ENCODE measurements around the gene LMX1B.
"Not testable (repeated sequence)": the region's sequence is repeated elsewhere in the genome, so short reads cannot be mapped to it uniquely, and the experiment has no call there.

Gene LMX1B

GRCh38 chr9:126700903-126701812, 87.4 kb downstream of the LMX1B start:
- FAIRE-seq: no peak

- no peak for FAIRE-seq
Measured at GRCh38 chr9:126701813-126702140, 88.0 kb downstream of the LMX1B start.

GRCh38 chr9:126702151-126703001, 88.6 kb downstream of the LMX1B start:
- no peak for FAIRE-seq

GRCh38 chr9:126703002-126703865, 89.5 kb downstream of the LMX1B start:
- FAIRE-seq: peak; percentile 98

- no peak for FAIRE-seq
Measured at GRCh38 chr9:126703866-126704156, 90.1 kb downstream of the LMX1B start.

- peak; percentile 89 for FAIRE-seq
Measured at GRCh38 chr9:126704157-126704891, 90.6 kb downstream of the LMX1B start.

GRCh38 chr9:126704892-126705766, 91.4 kb downstream of the LMX1B start:
- peak; percentile 23 for FAIRE-seq

GRCh38 chr9:126705767-126706697, 92.3 kb downstream of the LMX1B start:
- peak; percentile 13 for FAIRE-seq

- no peak for FAIRE-seq
Measured at GRCh38 chr9:126706698-126707053, 92.9 kb downstream of the LMX1B start.

GRCh38 chr9:126707083-126707482, 93.4 kb downstream of the LMX1B start:
- no peak for FAIRE-seq

- FAIRE-seq: not testable (repeated sequence)
Measured at GRCh38 chr9:126707712-126708111, 94.0 kb downstream of the LMX1B start.

GRCh38 chr9:126708178-126708577, 94.5 kb downstream of the LMX1B start:
- FAIRE-seq: no peak

- no peak for FAIRE-seq
Measured at GRCh38 chr9:126709241-126709640, 95.5 kb downstream of the LMX1B start.

- no peak for FAIRE-seq
Measured at GRCh38 chr9:126715382-126715781, 101.7 kb downstream of the LMX1B start.

- not testable (repeated sequence) for FAIRE-seq
Measured at GRCh38 chr9:126717441-126717840, 103.7 kb downstream of the LMX1B start.

GRCh38 chr9:126719618-126720031, 105.9 kb downstream of the LMX1B start:
- FAIRE-seq: no peak

GRCh38 chr9:126720036-126720435, 106.3 kb downstream of the LMX1B start:
- no peak for FAIRE-seq

GRCh38 chr9:126720661-126721563, 107.2 kb downstream of the LMX1B start:
- no peak for FAIRE-seq

GRCh38 chr9:126721564-126721981, 107.8 kb downstream of the LMX1B start:
- FAIRE-seq: no peak
